Renal cortical epithelial cell (primary cell): Measurements from ENCODE around the gene HSFX3. TPM values are rescaled to one million over a fixed set of nuclear protein-coding genes. Genes with fewer than 3 reads are reported as not detected.
"Not testable (repeated sequence)": the region's sequence is repeated elsewhere in the genome, so short reads cannot be mapped to it uniquely, and the experiment has no call there.

Experiments used
- DNase-seq: peaks from one replicate; pipeline ENCODE4 v3.0.0-alpha.2; 2011; ENCODE audit warnings: low read depth
- total RNA-seq: library from RNA; depleted of rRNA; stranded (reverse); fragments of >200 nt; gene quantifications from 2 replicates; pipeline ENCODE4 v1.2.3, GENCODE V29; 2014

Gene HSFX3
- total RNA-seq = not detected in 2 replicates

DNA sequence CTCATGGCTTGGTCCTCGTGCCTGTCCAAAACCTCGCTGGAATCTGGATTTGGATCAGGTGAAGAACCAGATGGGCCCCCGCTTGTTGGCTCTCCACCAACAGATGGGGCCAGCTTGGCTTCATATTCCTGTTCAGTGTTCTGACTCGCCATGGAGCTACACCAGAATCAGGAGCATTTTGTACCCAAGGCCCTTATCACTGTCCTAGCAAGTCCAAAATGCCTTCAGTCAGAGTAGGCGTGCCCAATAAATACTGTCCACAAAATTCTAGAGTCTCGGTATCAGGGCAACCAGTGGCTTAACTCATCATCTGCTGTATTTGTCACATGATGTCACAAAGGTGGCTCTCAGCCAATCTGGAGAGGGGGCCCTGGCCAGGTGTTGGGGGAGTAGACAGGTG is at the start of gene HSFX3:
Gene HSFX3, minus strand, starts transcription at position 224 of the 400 bp plus-strand sequence. Its CDS starts 72 bp downstream, at position 152.
- DNase-seq = not testable (repeated sequence)

DNA sequence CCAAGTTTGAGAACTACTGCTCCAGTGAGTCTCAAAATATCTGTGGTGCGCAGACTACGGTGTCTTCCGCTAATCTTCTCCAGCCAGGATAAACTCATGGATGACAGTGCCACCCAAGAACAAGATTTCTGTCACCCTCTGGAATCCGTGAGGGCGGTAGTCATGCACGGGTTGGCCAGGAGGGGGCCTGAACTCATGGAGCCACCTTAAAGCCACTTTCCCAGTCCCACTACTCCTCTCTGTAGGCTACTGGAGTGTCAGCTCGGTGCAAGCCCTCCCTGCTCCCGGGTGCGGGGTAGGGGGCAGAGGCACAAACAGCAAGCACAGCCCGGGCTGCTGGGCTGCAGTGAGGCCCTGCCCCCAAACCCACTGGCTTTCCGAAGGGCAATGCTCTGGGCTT is 48.9 kb upstream of the HSFX3 start:
- DNase-seq = not testable (repeated sequence)

DNA sequence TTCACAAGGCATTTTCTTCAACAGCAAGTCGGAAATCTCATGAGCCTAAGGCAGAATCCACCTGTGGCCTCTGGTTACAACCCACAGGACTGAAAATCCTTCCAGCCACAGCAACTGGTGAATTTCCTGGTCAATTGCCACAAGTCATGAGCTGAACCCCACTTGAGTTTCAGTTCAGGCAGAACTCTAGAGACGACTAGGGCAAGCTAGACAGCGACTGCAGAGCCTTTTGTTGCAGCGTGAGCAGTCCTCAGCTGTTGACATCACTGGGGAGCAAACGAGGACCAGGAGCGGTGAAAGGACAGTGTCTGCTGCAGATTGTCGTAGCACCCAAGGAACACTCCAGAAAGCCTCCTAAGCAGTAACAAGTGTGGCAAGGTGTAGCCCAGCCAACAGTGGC is 46.2 kb upstream of the HSFX3 start:
- DNase-seq = not testable (repeated sequence)

DNA sequence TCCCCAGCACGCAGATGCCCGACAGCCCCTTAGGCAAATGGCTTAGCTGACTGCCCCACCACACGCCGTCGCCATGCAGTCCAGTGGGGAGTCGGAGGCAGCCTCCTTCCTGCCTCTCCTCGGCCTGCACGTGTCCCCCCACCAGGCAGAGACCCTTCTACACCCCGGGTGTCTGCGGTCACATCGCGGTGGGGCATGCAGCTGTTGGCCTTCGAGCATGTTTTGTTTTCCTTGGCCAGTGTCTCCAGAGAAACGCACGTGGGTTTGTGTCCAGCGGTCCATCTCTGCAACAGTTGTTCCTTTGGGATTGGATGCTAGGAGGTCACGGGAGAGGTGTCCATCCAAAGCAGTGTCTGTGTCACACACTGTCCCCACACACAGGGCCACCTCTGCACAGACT is 45.5 kb upstream of the HSFX3 start, which contains the start of gene HSFX2:
Gene HSFX2, minus strand, starts transcription at position 101 of the 400 bp plus-strand sequence. CDS start 614 bp downstream, outside the sequence.
- DNase-seq = not testable (repeated sequence)

DNA sequence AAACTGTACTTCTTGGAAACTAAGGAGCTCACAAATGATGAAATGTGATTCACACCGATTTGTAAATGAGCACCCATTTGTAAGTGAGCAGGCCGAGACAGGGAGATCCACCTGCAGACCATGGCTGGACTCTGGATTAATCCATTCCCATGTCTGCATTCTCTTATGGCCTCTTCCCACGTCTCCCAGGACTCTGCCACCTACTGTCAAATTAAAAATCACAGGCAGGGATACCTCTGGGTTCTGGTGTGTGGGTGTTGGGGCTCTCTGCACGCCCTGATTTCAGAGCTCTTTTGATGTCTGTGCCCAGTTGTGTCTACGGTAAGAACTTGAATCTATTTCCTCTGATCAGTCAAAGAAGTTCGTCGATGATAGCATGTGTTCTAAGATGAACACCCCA is 41.3 kb upstream of the HSFX3 start:
- not testable (repeated sequence) for DNase-seq

DNA sequence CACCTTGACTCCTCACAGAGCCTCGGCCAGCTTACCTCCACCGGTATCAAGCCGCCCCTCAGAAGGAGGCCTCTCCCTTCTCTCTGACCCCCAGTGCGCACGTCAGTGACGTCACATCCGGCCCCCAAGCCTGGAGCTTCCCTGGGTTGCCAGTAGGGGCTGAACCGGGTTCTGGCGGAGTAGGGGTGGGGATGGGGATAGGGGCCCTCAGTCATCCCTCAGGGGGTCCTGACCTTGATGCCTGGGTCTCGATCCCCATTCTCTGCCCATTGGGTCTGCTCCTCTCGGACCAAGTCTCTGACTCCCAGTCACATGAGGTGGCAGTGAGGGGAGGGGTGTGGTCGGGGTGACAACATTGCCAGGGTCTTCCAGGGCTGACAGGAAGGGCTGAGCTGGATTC is 37.6 kb upstream of the HSFX3 start, which contains the start of gene MAGEA9B:
Gene MAGEA9B, minus strand, starts transcription at position 101 of the 400 bp plus-strand sequence. CDS start 4,280 bp downstream, outside the sequence.
- not testable (repeated sequence) for DNase-seq

DNA sequence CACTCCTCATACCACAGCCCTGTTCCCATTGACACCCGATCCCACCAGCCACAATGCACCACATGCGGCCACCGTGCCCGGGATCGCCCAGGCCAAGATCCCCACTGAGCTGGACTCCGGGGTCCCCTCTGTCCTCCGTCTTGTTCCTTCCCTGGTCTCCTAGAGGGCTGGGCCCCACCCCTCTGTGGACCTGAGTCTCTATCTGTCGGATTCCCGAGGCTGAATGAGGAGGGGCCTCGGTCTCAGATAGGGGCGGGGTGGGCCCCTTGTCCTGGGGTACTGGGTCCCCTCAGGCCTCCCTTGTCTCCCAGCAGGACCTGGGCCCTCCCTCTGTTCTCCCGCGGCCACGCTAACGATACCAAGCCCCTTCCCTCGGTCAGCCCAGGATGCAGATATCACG is 35.9 kb upstream of the HSFX3 start:
- not testable (repeated sequence) for DNase-seq

- not testable (repeated sequence) for DNase-seq
Observed at GRCh38 chrX:149573456-149573855, 23.7 kb upstream of the HSFX3 start.

GRCh38 chrX:149572743-149573142 is 23.0 kb upstream of the HSFX3 start:
- DNase-seq = no peak

DNA sequence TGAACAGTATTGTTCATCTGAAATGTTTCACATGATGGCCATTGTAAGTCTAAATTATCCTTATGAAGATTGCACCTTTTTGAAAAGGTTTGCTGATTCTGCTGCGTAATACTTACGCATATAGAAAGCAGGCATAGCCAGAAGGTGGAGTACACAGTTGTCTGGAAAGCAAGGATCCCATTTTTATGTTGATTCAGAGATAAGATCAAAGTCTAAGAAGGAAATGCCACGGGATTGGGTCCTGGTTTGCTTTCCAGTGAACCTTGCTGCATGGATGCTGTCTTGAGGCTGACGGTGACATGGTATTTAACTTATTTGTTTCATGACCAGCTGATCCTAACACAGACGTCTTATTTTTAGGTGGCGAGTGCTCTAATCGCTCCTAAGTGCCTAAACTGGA is 22.0 kb upstream of the HSFX3 start:
- DNase-seq = no peak

DNA sequence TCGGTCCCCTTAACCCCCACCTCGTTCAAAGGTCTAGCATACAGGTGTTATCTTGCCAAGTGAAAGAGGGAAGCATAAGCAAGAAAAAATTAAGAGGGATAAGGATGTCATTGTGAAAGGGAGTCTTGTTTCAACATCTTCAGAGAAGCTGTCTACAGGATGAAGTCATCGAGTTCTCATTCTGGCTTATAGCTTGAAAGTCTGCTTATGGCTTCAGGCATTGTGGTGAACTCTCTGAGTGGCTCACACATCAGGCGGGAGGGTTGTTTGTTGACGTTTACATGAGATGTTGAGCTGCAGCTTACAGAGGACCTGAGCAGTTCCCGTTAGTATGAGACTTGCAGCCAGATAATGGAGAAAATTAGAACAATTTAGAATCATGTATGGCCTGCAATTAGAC is 20.9 kb upstream of the HSFX3 start:
- no peak for DNase-seq

DNA sequence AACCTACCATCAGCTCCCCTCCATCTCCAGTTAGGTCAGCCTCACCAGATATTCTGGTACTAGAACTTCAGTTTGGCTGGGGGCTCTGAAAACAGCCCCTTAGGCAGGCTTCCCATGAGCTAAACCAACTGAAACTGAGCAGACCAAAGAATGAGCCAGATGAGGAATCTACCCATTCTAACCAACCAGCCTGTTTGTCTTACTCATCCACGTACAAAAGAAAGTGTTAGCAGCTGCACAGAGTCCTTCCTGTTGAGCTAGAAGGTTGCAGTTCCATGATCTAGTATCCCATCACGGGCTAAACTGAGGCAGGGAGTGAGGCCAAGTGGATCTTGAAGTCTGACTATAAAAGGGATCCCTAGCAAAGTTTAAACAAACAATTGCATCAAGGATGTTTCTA is 20.0 kb upstream of the HSFX3 start:
- DNase-seq = no peak

DNA sequence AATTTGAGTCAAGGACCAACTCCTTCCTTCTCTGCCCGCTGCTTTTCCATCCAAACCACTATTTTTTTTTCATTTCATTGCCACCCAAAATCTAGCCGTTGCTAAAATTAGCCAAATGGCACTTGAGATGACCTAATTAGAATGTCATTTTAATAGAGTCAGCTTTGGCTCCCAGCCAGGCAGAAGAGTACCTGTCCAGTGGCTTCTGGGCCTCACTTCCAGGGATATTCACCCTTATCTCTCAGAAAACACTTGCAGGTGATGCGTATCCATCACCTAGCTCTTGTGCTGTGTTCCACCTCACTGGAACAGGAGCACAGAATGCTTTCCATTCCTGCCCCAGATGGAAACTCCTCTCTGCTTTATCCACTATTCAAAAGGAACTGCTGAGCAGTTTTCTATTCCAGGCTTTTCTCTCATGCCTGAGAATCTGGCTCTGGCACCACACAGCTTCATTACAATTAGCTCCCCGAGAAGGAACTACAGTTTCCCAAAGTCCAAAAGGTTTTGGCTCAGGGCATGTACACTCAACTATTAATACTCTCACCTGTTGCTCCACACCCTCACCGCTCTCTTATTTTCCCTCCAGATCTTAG is 19.1 kb upstream of the HSFX3 start:
- DNase-seq = no peak

DNA sequence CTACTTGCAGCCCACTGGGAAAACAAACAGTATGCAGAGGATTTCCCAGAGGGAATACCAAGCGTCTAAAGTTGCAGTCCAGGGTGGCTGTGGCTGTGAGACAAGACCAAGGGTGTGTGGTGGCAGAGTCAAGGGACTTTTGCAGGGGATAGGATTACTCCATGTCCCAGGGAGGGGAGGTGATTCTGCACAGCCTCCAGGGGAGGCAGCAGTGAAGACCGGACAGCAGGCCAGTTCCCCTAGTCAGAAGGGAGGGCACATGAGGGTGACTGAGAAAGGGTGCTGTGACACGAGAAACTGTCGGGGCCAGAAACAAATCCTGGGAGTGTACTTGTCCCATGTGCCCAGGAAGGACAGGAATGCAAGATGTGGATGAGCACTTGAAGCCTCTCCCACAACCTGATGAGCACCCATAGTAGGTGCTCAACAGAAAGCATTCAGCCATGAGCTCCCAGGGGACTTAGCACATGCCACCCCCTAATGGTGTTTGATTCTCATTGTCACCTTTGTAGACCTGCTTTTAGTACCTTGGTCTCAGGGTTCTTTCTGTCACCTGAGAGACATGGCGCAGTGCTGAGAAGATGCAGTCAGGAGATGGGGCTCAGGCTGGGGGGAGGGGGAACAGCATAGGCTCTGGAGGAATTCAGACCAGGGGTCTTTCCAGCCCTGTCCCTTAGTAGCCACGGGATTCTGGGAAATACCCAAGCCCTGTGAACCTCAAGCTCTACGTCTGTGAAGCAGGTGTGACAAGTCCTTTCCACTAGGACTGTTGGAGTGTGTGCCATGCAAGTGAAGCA is 18.1 kb upstream of the HSFX3 start:
- no peak for DNase-seq

DNA sequence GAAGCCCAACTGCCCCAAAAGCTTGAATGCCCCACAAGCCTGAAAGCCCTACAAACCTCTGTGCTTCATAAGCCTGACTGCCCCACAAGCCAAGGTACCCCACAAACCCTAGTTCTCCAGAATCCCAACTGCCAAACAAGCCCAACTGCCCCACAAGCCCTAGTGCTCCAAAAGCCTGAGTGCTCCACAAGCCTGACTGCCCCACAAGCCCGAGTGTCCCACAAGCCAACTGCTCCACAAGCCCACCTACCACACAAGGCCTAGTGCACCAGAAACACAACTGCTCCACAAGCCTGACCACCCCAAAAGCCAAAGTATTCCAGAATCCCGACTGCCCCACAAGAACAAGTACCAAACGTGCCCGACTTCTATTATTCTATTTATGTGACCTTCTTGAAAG is 13.6 kb upstream of the HSFX3 start:
- no peak for DNase-seq

DNA sequence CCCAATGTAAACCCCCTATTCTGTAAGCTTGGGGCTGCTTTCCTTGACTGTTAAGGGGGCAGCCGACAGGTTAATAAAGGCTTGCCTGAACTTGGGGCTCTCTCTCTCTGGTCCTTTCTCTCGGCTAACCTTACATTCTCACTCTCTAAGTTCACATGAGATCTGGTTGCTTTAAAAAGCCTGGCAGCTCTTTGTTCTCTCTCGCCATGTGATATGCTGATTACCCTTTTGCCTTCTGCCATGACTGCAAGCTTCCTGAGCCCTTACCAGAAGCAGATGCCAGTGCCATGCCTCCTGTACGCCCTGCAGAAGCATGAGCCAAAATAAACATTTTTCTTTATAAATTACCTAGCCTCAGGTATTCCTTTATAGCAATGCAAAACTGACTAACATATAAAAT is 5.5 kb upstream of the HSFX3 start:
- DNase-seq = not testable (repeated sequence)

- not testable (repeated sequence) for DNase-seq
Observed at GRCh38 chrX:149551939-149552248, 2.2 kb upstream of the HSFX3 start.

GRCh38 chrX:149551245-149551938 is 1.7 kb upstream of the HSFX3 start:
- not testable (repeated sequence) for DNase-seq

DNA sequence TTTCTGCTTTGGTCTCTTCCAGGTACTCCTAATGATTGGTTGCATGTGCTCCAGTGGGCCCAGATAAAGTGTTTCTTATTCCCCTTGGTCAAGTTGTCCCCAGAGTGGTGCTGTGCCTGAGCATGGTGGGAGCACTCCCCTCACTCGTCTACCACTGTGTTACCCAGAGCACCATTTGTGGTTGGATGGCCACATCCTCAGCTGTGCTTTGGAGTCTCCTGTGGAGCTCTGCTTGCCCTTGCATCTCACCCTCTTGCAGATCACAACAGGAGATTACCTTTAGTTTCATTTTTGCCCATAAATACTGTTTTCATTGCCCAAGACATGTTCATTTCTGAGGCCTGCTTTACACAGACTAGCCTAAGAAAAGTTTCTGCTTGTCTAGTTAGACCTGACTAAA is 730 bp upstream of the HSFX3 start:
- DNase-seq = not testable (repeated sequence)

- DNase-seq = not testable (repeated sequence)
Observed at GRCh38 chrX:149547782-149548181, 1.9 kb downstream of the HSFX3 start.

DNA sequence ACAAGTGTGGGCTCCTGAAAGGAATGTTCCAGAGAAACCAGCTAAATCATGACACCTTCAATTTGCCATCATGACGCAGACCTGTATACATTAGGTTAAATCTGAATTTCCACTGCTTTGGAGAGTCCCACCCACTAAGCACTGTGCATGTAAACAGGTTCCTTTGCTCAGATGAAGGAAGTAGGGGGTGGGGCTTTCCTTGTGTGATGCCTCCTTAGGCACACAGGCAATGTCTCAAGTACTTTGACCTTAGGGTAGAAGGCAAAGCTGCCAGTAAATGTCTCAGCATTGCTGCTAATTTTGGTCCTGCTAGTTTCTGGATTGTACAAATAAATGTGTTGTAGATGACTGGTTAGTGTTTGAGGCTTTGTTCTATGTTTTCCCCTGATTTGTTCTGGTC is 2.8 kb downstream of the HSFX3 start:
- not testable (repeated sequence) for DNase-seq
